ENCODE data around the gene DOC2B. TPM values are rescaled to one million over a fixed set of nuclear protein-coding genes. Genes with fewer than 3 reads are reported as not detected.

DOC2B gene
- total RNA-seq, 1 experiment from 2014 or later: 1.5 TPM

DNA sequence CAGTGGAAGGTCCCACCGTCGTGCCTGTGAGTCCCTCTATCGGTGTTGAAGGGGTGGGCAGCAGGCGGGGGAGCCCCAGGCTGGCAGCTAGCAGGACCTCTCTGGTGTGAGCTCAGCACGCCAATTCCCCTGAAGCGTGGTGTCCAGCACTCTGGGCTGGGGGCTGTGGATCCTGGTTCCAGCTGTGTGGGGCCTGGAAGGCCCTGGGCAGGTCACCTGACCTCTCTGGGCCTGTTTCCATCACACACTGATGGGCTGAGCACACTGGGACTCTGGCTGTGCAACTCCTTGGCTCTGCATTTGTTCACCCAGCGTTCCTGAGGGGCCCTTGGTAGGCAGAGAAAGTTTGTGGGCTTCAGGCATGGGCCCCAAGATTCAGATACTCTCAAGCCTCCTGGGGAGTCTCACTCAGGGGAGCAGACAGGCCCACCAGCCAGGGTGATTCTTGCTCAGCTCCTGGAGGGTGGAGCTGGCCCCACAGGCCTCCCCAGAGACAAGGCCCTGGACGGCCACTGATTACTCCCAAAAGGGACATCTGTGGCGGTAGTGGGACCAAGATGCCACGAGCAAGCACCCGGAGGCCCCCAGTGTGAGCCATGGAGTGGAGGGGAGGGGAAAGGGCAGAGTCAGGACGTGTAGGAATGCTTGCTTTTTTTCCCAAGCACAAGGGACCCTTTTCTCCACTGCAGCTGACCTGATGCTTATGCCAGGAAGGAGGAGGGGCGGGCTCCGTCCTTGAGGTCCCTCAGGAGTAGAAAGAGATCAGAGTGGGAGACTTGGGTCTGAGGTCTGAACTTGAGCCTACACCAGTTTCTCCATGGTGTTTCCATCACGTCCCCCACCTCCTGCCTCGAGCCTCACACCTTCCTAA is 35.5 kb downstream of the DOC2B start:
- POLR2A ChIA-PET: no interaction called here
- CTCF ChIA-PET: no interaction called here

DNA sequence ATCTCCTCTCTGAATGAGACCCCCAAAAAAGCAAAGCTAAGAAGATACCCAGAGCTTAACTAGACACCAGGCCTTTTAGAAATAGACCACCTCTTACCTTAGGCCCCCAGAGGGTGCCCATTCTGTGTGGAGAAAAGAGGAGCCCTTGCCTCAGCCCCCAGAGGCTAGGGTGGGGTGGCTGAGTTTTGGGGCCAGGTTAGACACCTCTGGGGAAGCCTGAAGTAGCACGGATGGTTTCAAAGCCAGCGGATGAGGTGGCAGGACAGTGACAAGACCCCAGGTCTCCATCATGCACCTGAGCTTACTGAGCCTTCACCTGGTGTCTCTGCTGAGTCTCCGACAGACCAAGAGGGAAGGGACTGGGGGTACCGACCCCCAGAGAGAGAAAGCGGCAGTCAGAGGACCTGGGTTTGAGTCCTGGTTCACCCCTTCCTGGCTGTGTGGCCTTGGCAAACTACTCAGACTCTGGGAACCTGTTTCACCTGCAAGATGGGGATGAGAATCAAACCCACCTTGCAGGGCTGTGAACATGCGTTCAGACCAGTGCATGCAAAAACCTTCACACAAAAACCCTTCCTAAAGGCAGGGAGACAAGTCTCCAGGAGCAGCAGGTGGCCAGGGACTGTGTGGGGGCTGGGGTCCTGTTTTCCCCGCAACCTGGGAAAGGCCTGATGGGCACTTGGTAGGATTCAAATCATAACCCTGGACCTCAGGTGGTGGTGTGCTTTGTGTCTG is 36.3 kb downstream of the DOC2B start:
- H3K9me3 ChIP-seq (ENCODE audit: control insufficient read depth, insufficient read depth, low read depth, low read length): no peaks in the 10 kb centered on the region
- DNase-seq (ENCODE audit: low read depth, low spot score): no peak
- CTCF ChIA-PET: no interaction called here

More for the DNA sequence above, 35.5 kb downstream of the DOC2B start:
- in situ Hi-C loops (cut with HindIII; ENCODE audit: low pct_unique_long_range_greater_than_20kb, low sequenced_read_pairs) (no loop called here), intact Hi-C loops (cut with micrococcal nuclease; ENCODE audit: unreplicated experiment) (no loop called here)
- Histone ChIP-seq H3K4me1 (ENCODE audit: control insufficient read depth, insufficient read depth, low read length) (no peaks in the 10 kb centered on the region), H3K4me3 (ENCODE audit: low read depth in 2 of 2, low read length in 2 of 2) (no peak overlapping the region), H3K36me3 (ENCODE audit: control insufficient read depth, insufficient read depth, low read length) (no peaks in the 10 kb centered on the region), H3K9me3 (ENCODE audit: control insufficient read depth, insufficient read depth, low read depth, low read length) (no peaks in the 10 kb centered on the region), H3K27ac (ENCODE audit: low read length) (no peak overlapping the region), H3K27me3 (ENCODE audit: control insufficient read depth, insufficient read depth, low read length) (no peaks in the 10 kb centered on the region)
- ATAC-seq: no peak
- no peak for TF ChIP-seq REST (IDR thresholded peaks at IDR 0.05; ENCODE audit: insufficient read depth in 1 of 2, low read depth in 2 of 2, low read length in 1 of 2)
- no peak for DNase-seq (ENCODE audit: low read depth, low spot score)
- BruUV-seq (replicated peaks): no TSS peak

More for the DNA sequence above, 36.3 kb downstream of the DOC2B start:
- POLR2A ChIA-PET: no interaction called here
- Histone ChIP-seq H3K4me3 (ENCODE audit: low read depth in 2 of 2, low read length in 2 of 2) (no peak overlapping the region), H3K27ac (ENCODE audit: low read length) (no peak overlapping the region), H3K36me3 (ENCODE audit: control insufficient read depth, insufficient read depth, low read length) (no peaks in the 10 kb centered on the region), H3K4me1 (ENCODE audit: control insufficient read depth, insufficient read depth, low read length) (no peaks in the 10 kb centered on the region), H3K27me3 (ENCODE audit: control insufficient read depth, insufficient read depth, low read length) (no peaks in the 10 kb centered on the region)
- TF ChIP-seq POLR2AphosphoS5 (IDR thresholded peaks at IDR 0.05; ENCODE audit: low read depth, low read length): no peak
- TF ChIP-seq CTCF (IDR thresholded peaks at IDR 0.05): no peak
- no peak for TF ChIP-seq REST (IDR thresholded peaks at IDR 0.05; ENCODE audit: insufficient read depth in 1 of 2, low read depth in 2 of 2, low read length in 1 of 2)
- no peak for TF ChIP-seq SIN3A (IDR thresholded peaks at IDR 0.05; ENCODE audit: borderline replicate concordance, insufficient read depth, low read depth, low read length)
- TF ChIP-seq TCF7L2 (IDR thresholded peaks at IDR 0.05; ENCODE audit: low read depth, low read length): no peak
- intact Hi-C loops (cut with micrococcal nuclease; ENCODE audit: unreplicated experiment) (no loop called here), in situ Hi-C loops (cut with HindIII; ENCODE audit: low pct_unique_long_range_greater_than_20kb, low sequenced_read_pairs) (no loop called here)
- no TSS peak for BruUV-seq (replicated peaks)
- no peak for ATAC-seq
